Measurements from ENCODE around the gene PKDREJ.

PKDREJ gene

GRCh38 chr22:46293577-46294260 lies 30.6 kb upstream of the PKDREJ start:
- TF ChIP-seq, protein P1, sequence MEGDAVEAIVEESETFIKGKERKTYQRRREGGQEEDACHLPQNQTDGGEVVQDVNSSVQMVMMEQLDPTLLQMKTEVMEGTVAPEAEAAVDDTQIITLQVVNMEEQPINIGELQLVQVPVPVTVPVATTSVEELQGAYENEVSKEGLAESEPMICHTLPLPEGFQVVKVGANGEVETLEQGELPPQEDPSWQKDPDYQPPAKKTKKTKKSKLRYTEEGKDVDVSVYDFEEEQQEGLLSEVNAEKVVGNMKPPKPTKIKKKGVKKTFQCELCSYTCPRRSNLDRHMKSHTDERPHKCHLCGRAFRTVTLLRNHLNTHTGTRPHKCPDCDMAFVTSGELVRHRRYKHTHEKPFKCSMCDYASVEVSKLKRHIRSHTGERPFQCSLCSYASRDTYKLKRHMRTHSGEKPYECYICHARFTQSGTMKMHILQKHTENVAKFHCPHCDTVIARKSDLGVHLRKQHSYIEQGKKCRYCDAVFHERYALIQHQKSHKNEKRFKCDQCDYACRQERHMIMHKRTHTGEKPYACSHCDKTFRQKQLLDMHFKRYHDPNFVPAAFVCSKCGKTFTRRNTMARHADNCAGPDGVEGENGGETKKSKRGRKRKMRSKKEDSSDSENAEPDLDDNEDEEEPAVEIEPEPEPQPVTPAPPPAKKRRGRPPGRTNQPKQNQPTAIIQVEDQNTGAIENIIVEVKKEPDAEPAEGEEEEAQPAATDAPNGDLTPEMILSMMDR (conservative IDR thresholded peaks at IDR 0.05), result no peak
- H3K27ac ChIP-seq, result no peak overlapping the region

DNA sequence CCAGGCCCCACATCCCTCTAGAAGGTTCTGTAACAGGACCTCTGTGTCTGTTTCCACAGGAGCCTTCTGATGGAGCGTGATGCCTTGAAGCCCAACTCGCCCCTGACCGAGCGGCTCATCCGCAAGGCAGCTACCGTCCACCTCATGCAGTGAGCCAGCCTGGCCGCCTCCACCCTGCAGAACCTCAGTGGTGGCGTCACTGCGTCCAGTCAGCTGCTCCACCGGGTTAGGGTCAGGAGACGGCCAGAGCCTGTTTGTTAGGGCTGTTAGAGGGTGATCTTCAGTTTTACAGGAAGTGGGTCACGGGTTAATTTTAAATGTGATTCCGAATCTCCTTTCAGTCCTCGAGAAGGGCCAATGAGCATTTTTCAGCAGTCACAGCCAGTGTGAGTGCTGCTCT lies 29.6 kb upstream of the PKDREJ start:
- TF ChIP-seq, protein P1 (conservative IDR thresholded peaks at IDR 0.05), result no peak
- H3K27ac ChIP-seq, result no peak overlapping the region

- H3K27ac ChIP-seq, result no peak overlapping the region
These were observed 29.0 kb upstream of the PKDREJ start for GRCh38 chr22:46292173-46292572.

GRCh38 chr22:46290843-46291785 lies 28.0 kb upstream of the PKDREJ start:
- H3K27ac ChIP-seq, result no peak overlapping the region
- TF ChIP-seq, protein P1 (conservative IDR thresholded peaks at IDR 0.05), result no peak

More at GRCh38 chr22:46292173-46292572, 29.0 kb upstream of the PKDREJ start:
- TF ChIP-seq, protein P1 (conservative IDR thresholded peaks at IDR 0.05), result no peak

- TF ChIP-seq, protein P1 (conservative IDR thresholded peaks at IDR 0.05), result no peak
- no peak overlapping the region for H3K27ac ChIP-seq
These were observed 27.1 kb upstream of the PKDREJ start for GRCh38 chr22:46290121-46290842.

DNA sequence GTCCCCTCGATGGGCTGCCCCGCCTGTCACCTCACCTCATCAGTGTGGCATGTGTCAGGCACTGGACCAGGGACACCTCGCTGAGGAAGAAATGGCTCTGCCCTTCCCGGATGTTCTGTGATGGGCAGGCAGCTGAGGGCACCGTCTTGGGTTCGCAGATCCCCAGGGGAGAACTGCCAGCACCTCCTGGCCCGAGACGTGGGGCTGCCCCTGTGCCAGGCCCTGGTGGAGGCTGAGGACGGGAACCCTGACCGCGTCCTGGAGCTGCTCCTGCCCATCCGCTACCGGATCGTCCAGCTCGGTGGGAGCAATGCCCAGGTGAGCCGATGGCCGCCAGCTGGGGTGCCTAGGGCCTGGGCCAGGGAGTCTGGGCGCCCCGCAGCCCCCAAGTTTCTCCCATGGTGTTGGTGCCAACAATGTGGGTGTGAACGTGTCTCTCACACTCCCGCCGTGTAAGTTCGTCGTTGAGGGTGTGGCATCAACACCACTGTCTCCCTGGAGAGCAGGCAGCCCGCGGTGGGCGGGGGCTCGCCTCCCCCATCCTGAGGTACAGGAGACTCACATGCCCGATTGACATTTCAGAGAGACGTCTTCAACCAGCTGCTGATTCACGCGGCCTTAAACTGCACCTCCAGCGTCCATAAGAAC lies 26.2 kb upstream of the PKDREJ start:
- H3K27ac ChIP-seq, result no peak overlapping the region
- TF ChIP-seq, protein P1 (conservative IDR thresholded peaks at IDR 0.05), result no peak

Measured in VCaP (cell line).